PC-3 (cell line): Measurements from ENCODE around the gene MAGEC3. TPM values are rescaled to one million over a fixed set of nuclear protein-coding genes. Genes with fewer than 3 reads are reported as not detected.

Experiments
- ATAC-seq: fragments of 200-7000 bp; cut with Tn5 transposase; 2 replicates; pipeline ENCODE4 v1.9.1; 2020; ENCODE audit warnings: mild to moderate bottlenecking, moderate library complexity
- BruUV-seq: library from RNA; stranded (reverse); fragments of 400-500 nt; replicated peaks from 2 replicates; lab custom pipeline; 2021; lab: Mats Ljungman, UMichigan
- CTCF ChIA-PET: fragments of 300-600 bp; sonication (Branson Sonifier 250); formaldehyde crosslinking; loops from one replicate; lab custom pipeline; 2022; ENCODE audit warnings: antibody characterized with exemption; lab: Charles Lee
- POLR2A ChIA-PET: fragments of 300-600 bp; sonication (Branson Sonifier 250); formaldehyde crosslinking; loops from one replicate; lab custom pipeline; 2022; ENCODE audit warnings: antibody characterized with exemption; ENCODE audit not compliant: unreplicated experiment; lab: Charles Lee
- DNase-seq: peaks from one replicate; pipeline ENCODE4 v3.0.0-alpha.2; 2015
- H2AFZ ChIP-seq: fragments of 300-600 bp; sonication (generic); 2 replicates; pipeline ENCODE4 v1.6.0; 2016; ENCODE audit warnings: antibody characterized with exemption, low read length
- H3F3A ChIP-seq: fragments of 300-600 bp; sonication (generic); one replicate; pipeline ENCODE4 v1.6.0; 2017; ENCODE audit warnings: antibody characterized with exemption, low read length, control low read depth, mild to moderate bottlenecking; ENCODE audit not compliant: unreplicated experiment
- H3K27ac ChIP-seq: fragments of 300-600 bp; sonication (generic); 2 replicates; pipeline ENCODE4 v1.5.1; 2016; ENCODE audit warnings: mild to moderate bottlenecking, low read length
- H3K27me3 ChIP-seq: fragments of 300-600 bp; sonication (generic); 2 replicates; pipeline ENCODE4 v1.6.1; 2016; ENCODE audit warnings: low read length, mixed read lengths
- H3K36me3 ChIP-seq: fragments of 300-600 bp; sonication (generic); 2 replicates; pipeline ENCODE4 v1.6.1; 2016; ENCODE audit warnings: low read depth, mixed run types, low read length, mixed read lengths
- H3K4me1 ChIP-seq: fragments of 300-600 bp; sonication (generic); 2 replicates; pipeline ENCODE4 v1.5.1; 2016; ENCODE audit warnings: low read length; ENCODE audit not compliant: insufficient read depth
- H3K4me2 ChIP-seq: fragments of 300-600 bp; sonication (generic); 2 replicates; pipeline ENCODE4 v1.6.0; 2016; ENCODE audit warnings: low read length
- H3K4me3 ChIP-seq: fragments of 300-600 bp; sonication (generic); 2 replicates; pipeline ENCODE4 v1.5.1; 2016; ENCODE audit warnings: mild to moderate bottlenecking, low read length, mixed read lengths
- H3K79me2 ChIP-seq: fragments of 300-600 bp; sonication (generic); 2 replicates; pipeline ENCODE4 v1.6.1; 2017; ENCODE audit warnings: low read length, mixed read lengths
- H3K9ac ChIP-seq: fragments of 300-600 bp; sonication (generic); 2 replicates; pipeline ENCODE4 v1.6.0; 2016; ENCODE audit warnings: mild to moderate bottlenecking, low read length
- H3K9me2 ChIP-seq: fragments of 300-600 bp; sonication (generic); replicated peaks from 2 replicates; pipeline ENCODE4 v1.6.1; 2016; ENCODE audit warnings: mixed run types, low read length, mixed read lengths
- H3K9me3 ChIP-seq: fragments of 300-600 bp; sonication (generic); 2 replicates; pipeline ENCODE4 v1.6.1; 2016; ENCODE audit warnings: low read length, mixed read lengths
- H4K20me1 ChIP-seq: fragments of 300-600 bp; sonication (generic); 2 replicates; pipeline ENCODE4 v1.6.1; 2016; ENCODE audit warnings: low read length, mixed read lengths
- CTCF ChIP-seq: fragments of 300-600 bp; sonication (generic); conservative IDR thresholded peaks from 2 replicates; pipeline ENCODE4 v1.5.1; 2017; ENCODE audit warnings: antibody characterized with exemption, low read depth, mild to moderate bottlenecking, low read length
- EZH2 ChIP-seq: fragments of 300-600 bp; sonication (generic); IDR thresholded peaks from one replicate; pipeline ENCODE4 v1.6.1; 2017; ENCODE audit warnings: antibody characterized with exemption, mild to moderate bottlenecking, low read length; ENCODE audit not compliant: unreplicated experiment
- EZH2phosphoT487 ChIP-seq: fragments of 300-600 bp; sonication (generic); IDR thresholded peaks from 2 replicates; pipeline ENCODE4 v1.6.1; 2018; ENCODE audit warnings: mild to moderate bottlenecking, antibody characterized with exemption, low read length, borderline replicate concordance
- intact Hi-C: fragments of 100-400 bp; cut with micrococcal nuclease; formaldehyde crosslinking; loops from 2 replicates; pipeline ENCODE4 v1.9.0; 2023
- total RNA-seq: library from RNA; depleted of rRNA; stranded (reverse); fragments of >200 nt; gene quantifications from 2 replicates; pipeline ENCODE4 v1.2.3, GENCODE V29; 2014

Gene MAGEC3
- total RNA-seq, 1 experiment from 2014 or later, result not detected

GRCh38 chrX:141897690-141898089, 59.6 kb downstream of the MAGEC3 start:
- no peaks in the 10 kb centered on the region for H3F3A ChIP-seq
- POLR2A ChIA-PET, result no interaction called here
- no peaks in the 10 kb centered on the region for H3K79me2 ChIP-seq
- no peaks in the 10 kb centered on the region for H3K4me1 ChIP-seq
- no peaks in the 10 kb centered on the region for H3K9me2 ChIP-seq
- no TSS peak for BruUV-seq
- no peaks in the 10 kb centered on the region for H3K9me3 ChIP-seq
- H2AFZ ChIP-seq, result no peak overlapping the region
- no peaks in the 10 kb centered on the region for H3K36me3 ChIP-seq
- CTCF ChIA-PET, result no interaction called here
- no peak overlapping the region for H3K4me2 ChIP-seq
- H3K4me3 ChIP-seq, result no peak overlapping the region
- H4K20me1 ChIP-seq, result no peaks in the 10 kb centered on the region
- intact Hi-C loops, result no loop called here
- DNase-seq (no peak), ATAC-seq (no peak)
- no peaks in the 10 kb centered on the region for H3K27me3 ChIP-seq
- TF ChIP-seq EZH2phosphoT487, result no peak
- TF ChIP-seq CTCF, result no peak
- TF ChIP-seq EZH2, result no peak
- no peak overlapping the region for H3K9ac ChIP-seq
- no peak overlapping the region for H3K27ac ChIP-seq

GRCh38 chrX:141902366-141902765, 64.2 kb downstream of the MAGEC3 start:
- DNase-seq, result no peak
- Histone ChIP-seq H3K9ac (no peak overlapping the region), H3K4me2 (no peak overlapping the region), H3K4me3 (no peak overlapping the region), H3K79me2 (no peaks in the 10 kb centered on the region), H3K27ac (no peak overlapping the region), H2AFZ (no peak overlapping the region), H3K4me1 (no peaks in the 10 kb centered on the region), H3K9me3 (no peaks in the 10 kb centered on the region), H3K36me3 (no peaks in the 10 kb centered on the region), H3K9me2 (no peaks in the 10 kb centered on the region), H3K27me3 (no peaks in the 10 kb centered on the region), H4K20me1 (no peaks in the 10 kb centered on the region), H3F3A (no peaks in the 10 kb centered on the region)
- BruUV-seq, result no TSS peak
- intact Hi-C loops, result no loop called here
- CTCF ChIA-PET, result no interaction called here
- ATAC-seq, result no peak
- TF ChIP-seq EZH2phosphoT487, result no peak
- no peak for TF ChIP-seq CTCF
- TF ChIP-seq EZH2, result no peak
- POLR2A ChIA-PET, result no interaction called here

GRCh38 chrX:141903400-141904155, 65.5 kb downstream of the MAGEC3 start, which contains the start of gene MAGEC1:
Gene MAGEC1, plus strand, starts transcription at chrX:141903894. Its CDS starts 1,179 bp downstream, at chrX:141905073.
- ChIA-PET CTCF (no interaction called here), POLR2A (no interaction called here)
- no peaks in the 10 kb centered on the region for H4K20me1 ChIP-seq
- H2AFZ ChIP-seq, result no peak within 1 kb of the TSS
- H3K4me2 ChIP-seq, result no peak within 1 kb of the TSS
- DNase-seq (no peak), ATAC-seq (no peak)
- H3K27ac ChIP-seq, result no peak within 1 kb of the TSS
- BruUV-seq, result no TSS peak
- TF ChIP-seq CTCF (no peak), EZH2 (no peak), EZH2phosphoT487 (no peak)
- H3K4me1 ChIP-seq, result no peaks in the 10 kb centered on the region
- no peaks in the 10 kb centered on the region for H3K9me2 ChIP-seq
- no peak within 1 kb of the TSS for H3K9ac ChIP-seq
- no peaks in the 10 kb centered on the region for H3K36me3 ChIP-seq
- H3F3A ChIP-seq, result no peaks in the 10 kb centered on the region
- no peaks in the 10 kb centered on the region for H3K9me3 ChIP-seq
- H3K27me3 ChIP-seq, result no peaks in the 10 kb centered on the region
- intact Hi-C loops, result no loop called here
- no peak within 1 kb of the TSS for H3K4me3 ChIP-seq
- H3K79me2 ChIP-seq, result no peaks in the 10 kb centered on the region
